K562 (cell line): ENCODE measurements around the gene SH3D19. TPM values are rescaled to one million over a fixed set of nuclear protein-coding genes. Genes with fewer than 3 reads are reported as not detected.
A peak's percentile ranks its signal among the peaks of the same experiment; 100 is the strongest.

Source experiments
- E2F8 ChIP-seq: fragments of 450-650 bp; IDR thresholded peaks from 2 replicates; pipeline ENCODE4 v1.7.1; 2018; ENCODE audit warnings: mild to moderate bottlenecking, low read depth; ENCODE audit not compliant: partially characterized antibody
- EGR1 ChIP-seq: fragments of 450-650 bp; conservative IDR thresholded peaks from 2 replicates; pipeline ENCODE4 v1.6.1; 2017; ENCODE audit warnings: mild to moderate bottlenecking
- ERF ChIP-seq: fragments of 450-650 bp; formaldehyde crosslinking; IDR thresholded peaks from 2 replicates; pipeline ENCODE4 v1.4.0; 2020; ENCODE audit warnings: mild to moderate bottlenecking, mixed read lengths
- FOS ChIP-seq: IDR thresholded peaks from 3 replicates; pipeline ENCODE4 v1.6.1; 2011; ENCODE audit not compliant: insufficient read length; ENCODE audit errors: extremely low read depth
- FOXA1 ChIP-seq: fragments of 450-650 bp; IDR thresholded peaks from 2 replicates; pipeline ENCODE4 v1.6.1; 2016; ENCODE audit warnings: mild to moderate bottlenecking, borderline replicate concordance
- HOMEZ ChIP-seq: fragments of 250-450 bp; sonication (Bioruptor Pico); IDR thresholded peaks from 2 replicates; pipeline ENCODE4 v1.4.0; 2020; ENCODE audit warnings: mild to moderate bottlenecking, moderate library complexity
- HOXB6 ChIP-seq: fragments of 250-450 bp; sonication (Bioruptor Pico); IDR thresholded peaks from 2 replicates; pipeline ENCODE4 v1.5.1; 2022; ENCODE audit warnings: mild to moderate bottlenecking, borderline replicate concordance
- MAFG ChIP-seq: fragments of 450-650 bp; conservative IDR thresholded peaks from 2 replicates; pipeline ENCODE4 v1.6.1; 2016; ENCODE audit warnings: missing genetic modification characterization, missing compliant biosample characterization
- MAFK ChIP-seq: IDR thresholded peaks from 2 replicates; pipeline ENCODE4 v1.6.1; 2011; ENCODE audit warnings: low read length, improper control_type of control experiment
- MTA2 ChIP-seq: fragments of 450-650 bp; IDR thresholded peaks from 2 replicates; pipeline ENCODE4 v1.6.1; 2016; ENCODE audit warnings: low read depth
- PTTG1 ChIP-seq: fragments of 450-650 bp; IDR thresholded peaks from 2 replicates; pipeline ENCODE4 v1.6.1; 2016; ENCODE audit warnings: low read depth, mild to moderate bottlenecking, missing genetic modification characterization, missing compliant biosample characterization
- RBM22 ChIP-seq: fragments of 200-400 bp; formaldehyde crosslinking; IDR thresholded peaks from 2 replicates; pipeline ENCODE4 v1.6.1; 2018; ENCODE audit warnings: low read length, low read depth; ENCODE audit not compliant: poor library complexity, severe bottlenecking
- SMARCA5 ChIP-seq: fragments of 450-650 bp; IDR thresholded peaks from 2 replicates; pipeline ENCODE4 v1.6.1; 2016
- SNRNP70 ChIP-seq: fragments of 200-400 bp; formaldehyde crosslinking; optimal IDR thresholded peaks from 2 replicates; pipeline ENCODE3; 2017; ENCODE audit warnings: low read depth, low read length
- STAG1 ChIP-seq: sonication (generic); formaldehyde crosslinking; IDR thresholded peaks from 2 replicates; pipeline ENCODE4 v1.5.0; 2020; ENCODE audit warnings: missing genetic modification reagents, borderline replicate concordance
- STAT5B ChIP-seq: fragments of 250-450 bp; sonication (Bioruptor Pico); IDR thresholded peaks from 2 replicates; pipeline ENCODE4 v1.8.0; 2021; ENCODE audit warnings: mild to moderate bottlenecking, inconsistent platforms
- THAP7 ChIP-seq: fragments of 250-450 bp; sonication (Bioruptor Pico); IDR thresholded peaks from 2 replicates; pipeline ENCODE4 v1.5.0; 2021
- THRA ChIP-seq: fragments of 450-650 bp; IDR thresholded peaks from 2 replicates; pipeline ENCODE4 v1.6.1; 2017; ENCODE audit warnings: mild to moderate bottlenecking, moderate library complexity
- ZKSCAN1 ChIP-seq: fragments of 150-350 bp; IDR thresholded peaks from 2 replicates; pipeline ENCODE4 v1.6.1; 2016; ENCODE audit warnings: low read depth, low read length
- ZNF184 ChIP-seq: sonication (generic); formaldehyde crosslinking; IDR thresholded peaks from 2 replicates; pipeline ENCODE4 v1.5.0; 2020; ENCODE audit warnings: missing genetic modification reagents
- ZNF384 ChIP-seq: IDR thresholded peaks from 2 replicates; pipeline ENCODE4 v1.6.1; 2012; ENCODE audit warnings: low read depth, low read length, improper control_type of control experiment
- ZNF444 ChIP-seq: fragments of 250-450 bp; sonication (Bioruptor Pico); IDR thresholded peaks from 2 replicates; pipeline ENCODE4 v1.4.0; 2020; ENCODE audit warnings: mild to moderate bottlenecking, moderate library complexity
- ZNF655 ChIP-seq: fragments of 250-450 bp; sonication (Bioruptor Pico); IDR thresholded peaks from 2 replicates; pipeline ENCODE4 v1.5.0; 2021
- polyA plus RNA-seq, 8 experiments: library from polyadenylated mRNA; depleted of rRNA in 4 of 8; stranded (reverse) in 5 of 8; unstranded in 3 of 8; fragments of >200 nt; fragmentation: Nextera tagmentation in 2 of 8; fragmentation: Illumina TruSeq in 1 of 8; extraction: Ambion mirVana in 2 of 8; extraction: Trizol in 1 of 8; gene quantifications; 2 replicates each; pipeline versions ENCODE4 v1.2.1 to v1.2.3, GENCODE V29; 2011 to 2014; ENCODE audit warnings: inconsistent platforms in 1 of 8, missing spikeins in 1 of 8
- total RNA-seq, 7 experiments: library from RNA; depleted of rRNA in 6 of 7; stranded (reverse); fragments of >200 nt in 6 of 7; fragmentation: Illumina TruSeq in 2 of 7; extraction: Trizol in 2 of 7; gene quantifications; 2 replicates each; pipeline versions ENCODE4 v1.2.1 to v1.2.3, GENCODE V29; 2011 to 2021; ENCODE audit warnings: low replicate concordance in 1 of 7

Gene SH3D19
- total and polyA plus RNA-seq, 9 of the 15 experiments (the other 6 are each of a cell fraction or from before 2014, with no cell fraction given), result 0.42 to 2.2 (median 1.1) TPM; not detected in 6

GRCh38 chr4:151099229-151099975 is 226.0 kb downstream of the SH3D19 start, which contains the start of gene RPS3A (continued):
- TF ChIP-seq ZNF655 (no peak), STAT5B (CRISPR knock-in tag) (no peak), THAP7 (CRISPR knock-in tag) (peak; percentile 77; the same call in 1 of the 2 replicates), MAFK (no peak), ERF (CRISPR knock-in tag) (no peak), EGR1 (peak; percentile 94), MTA2 (peak; percentile 73), PTTG1 (tag) (no peak), THRA (no peak), ZNF444 (CRISPR knock-in tag) (no peak), RBM22 (peak; percentile 94), SNRNP70 (no peak), FOS (no peak), HOMEZ (CRISPR knock-in tag) (no peak), HOXB6 (CRISPR knock-in tag) (no peak), MAFG (tag) (no peak), ZNF184 (CRISPR knock-in tag) (no peak), SMARCA5 (no peak), ZNF384 (no peak), STAG1 (CRISPR knock-in tag) (no peak), ZKSCAN1 (peak; percentile 56; the same call in 1 of the 2 replicates), E2F8 (peak; percentile 91), FOXA1 (no peak)
